HG03060 (cell line): ENCODE measurements around the gene UNCX.
"Not testable (repeated sequence)": the region's sequence is repeated elsewhere in the genome, so short reads cannot be mapped to it uniquely, and the experiment has no call there.

ENCODE experiments used
- ATAC-seq: cut with Tn5 transposase; IDR thresholded peaks from one replicate; pipeline ENCODE4 v1.9.1; 2021; ENCODE audit warnings: low read depth, moderate number of reproducible peaks; ENCODE audit not compliant: unreplicated experiment

Gene UNCX

DNA sequence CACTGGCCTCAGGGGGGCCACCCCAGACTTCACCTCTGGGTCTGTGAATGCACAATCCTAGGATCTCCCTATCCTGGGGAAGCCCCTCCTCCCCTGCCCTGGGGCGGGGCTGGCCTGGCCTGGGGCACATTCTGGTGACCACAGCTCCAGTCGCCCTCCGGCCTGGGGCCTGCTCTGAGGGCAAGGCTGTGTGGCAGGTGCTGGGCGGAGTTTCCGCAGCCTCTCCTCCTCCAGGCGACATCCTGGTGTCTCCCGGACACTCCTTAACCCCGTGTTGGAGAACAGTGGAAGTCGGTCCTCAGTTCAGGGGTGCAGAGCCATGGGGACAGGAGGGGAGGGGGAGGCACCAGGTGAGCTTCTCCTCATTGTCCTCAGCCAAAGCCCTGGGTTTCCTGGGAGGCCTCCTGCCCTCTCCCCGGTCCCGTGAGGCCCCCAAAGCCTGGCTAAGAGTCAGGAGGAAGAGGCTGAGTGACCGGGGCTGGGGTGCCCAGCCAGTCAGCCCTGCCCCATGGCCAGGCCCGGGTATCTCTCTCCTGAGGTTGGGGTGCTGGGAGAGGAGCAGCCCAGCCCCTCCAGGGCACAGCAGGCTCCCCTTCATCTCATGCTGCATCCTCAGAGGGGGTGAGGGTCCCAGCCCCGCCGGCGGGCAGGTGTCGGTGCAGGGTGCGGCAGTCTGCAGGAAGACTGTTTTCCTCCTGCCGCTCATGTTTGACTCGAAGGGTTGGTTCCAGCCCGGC, 22.6 kb downstream of the UNCX start:
- no peak for ATAC-seq

DNA sequence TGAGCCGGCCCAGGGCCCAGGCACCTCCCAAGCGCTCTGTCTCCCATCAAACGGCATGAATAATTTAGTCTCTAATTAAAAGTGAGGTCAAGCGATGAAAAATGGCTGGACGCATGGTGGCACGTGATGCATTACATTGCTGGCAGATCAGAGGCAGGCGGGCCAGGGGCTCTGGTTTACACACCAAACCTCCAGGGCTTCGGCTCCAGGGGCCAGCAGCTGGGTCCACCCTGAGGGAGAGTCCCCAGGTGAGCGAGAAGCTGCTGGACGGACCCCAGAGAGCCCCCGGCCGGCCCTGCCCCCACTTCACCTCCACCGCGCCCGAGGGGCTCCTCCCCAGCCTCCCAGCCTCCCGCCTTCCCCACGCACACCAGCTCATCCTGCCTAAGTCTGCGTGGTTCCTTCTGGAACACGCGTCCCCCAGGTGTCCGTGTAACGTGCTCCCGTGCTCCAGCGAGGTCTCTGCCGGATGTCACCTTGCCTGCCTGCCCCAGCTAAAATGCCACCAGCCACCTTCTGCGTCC, 23.2 kb downstream of the UNCX start:
- no peak for ATAC-seq

DNA sequence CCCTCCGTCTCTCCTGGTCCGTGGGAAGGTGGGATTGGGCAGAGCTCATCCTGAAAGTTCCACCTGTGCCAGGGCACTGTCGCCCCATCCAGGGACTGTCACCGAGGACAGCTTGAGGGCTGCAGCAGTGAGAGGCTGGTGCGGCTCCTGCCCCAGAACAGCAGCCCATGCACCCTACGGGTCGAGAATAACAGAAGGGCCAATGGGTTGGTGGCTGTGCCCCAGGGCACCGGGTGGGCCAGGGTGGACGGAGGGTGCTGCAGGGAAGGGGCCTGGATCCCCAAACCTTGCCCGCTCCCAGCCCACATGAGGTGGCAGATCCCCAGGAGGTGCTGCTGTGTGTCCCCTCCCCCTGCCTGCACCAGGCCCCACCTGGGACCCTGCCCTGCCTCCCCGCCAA, 23.9 kb downstream of the UNCX start:
- no peak for ATAC-seq

DNA sequence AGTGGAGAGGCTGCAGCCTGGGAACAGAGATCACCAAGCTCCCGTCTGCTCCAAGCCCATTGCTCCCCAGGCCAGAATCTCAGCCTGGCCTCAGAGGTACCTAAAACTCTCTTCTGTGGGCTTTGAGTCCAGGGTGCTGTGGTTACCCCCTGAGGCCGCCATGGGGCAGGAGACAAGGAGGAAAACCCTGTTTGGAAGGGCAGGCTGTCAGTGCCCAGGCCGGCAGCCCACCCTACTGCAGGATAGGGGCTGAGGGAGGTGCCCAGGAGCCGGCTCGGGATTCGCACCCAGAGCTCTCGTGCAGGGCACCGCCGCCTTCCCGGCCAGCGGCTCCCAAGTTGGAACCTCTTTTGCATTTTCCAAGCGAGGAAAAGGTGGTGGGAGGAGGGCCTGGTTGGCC, 24.5 kb downstream of the UNCX start:
- ATAC-seq, result no peak

DNA sequence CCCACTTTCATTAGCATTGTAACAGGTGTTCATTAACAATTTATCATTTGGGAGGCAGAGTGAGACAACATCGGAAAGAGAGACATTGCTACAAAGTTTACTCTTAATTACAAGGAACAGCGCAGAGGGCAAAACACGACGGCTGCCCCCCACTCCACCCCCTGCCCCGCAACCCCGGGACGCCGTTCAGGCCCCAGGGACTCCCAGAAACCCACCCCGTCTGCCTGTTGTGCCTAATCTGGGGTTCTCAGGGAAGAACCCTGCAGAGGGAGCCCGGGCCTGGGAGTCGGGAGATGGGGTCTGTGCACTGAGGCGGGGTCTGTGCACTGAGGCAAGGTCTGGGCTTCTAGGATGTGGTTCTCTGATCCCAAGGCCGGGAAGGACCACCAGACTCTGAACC, 25.2 kb downstream of the UNCX start:
- ATAC-seq, result no peak

DNA sequence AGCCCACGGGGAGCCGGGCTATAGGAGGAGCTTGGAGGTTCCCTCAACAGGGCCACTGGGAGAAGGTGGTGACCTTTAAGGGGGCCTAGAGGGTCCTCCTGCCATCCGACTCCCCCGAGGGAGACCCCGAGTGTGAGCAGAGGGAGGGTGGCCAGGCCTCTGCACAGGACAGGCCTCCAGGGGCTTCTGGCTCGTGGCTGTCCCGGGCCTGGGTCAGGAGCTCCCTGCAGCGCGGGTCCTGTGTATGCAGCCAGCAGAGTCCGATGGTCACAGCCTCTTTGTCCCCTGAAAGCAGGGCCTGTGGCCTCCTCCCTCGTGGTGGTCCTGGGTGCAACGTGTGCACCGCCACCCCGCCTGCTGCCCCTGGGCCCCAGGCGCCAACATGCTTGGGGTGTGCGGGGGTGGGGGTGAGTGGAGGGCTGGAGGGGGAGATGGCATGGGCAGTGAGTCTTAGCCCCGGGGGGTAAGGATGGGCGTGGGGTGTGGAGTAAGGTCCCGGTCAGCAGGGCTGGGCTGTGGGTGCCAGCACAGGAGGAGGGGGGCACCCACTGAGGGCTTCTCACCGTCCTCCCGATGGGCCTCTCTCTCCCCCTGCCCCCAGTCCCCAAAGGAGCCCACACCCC, 27.1 kb downstream of the UNCX start:
- no peak for ATAC-seq

DNA sequence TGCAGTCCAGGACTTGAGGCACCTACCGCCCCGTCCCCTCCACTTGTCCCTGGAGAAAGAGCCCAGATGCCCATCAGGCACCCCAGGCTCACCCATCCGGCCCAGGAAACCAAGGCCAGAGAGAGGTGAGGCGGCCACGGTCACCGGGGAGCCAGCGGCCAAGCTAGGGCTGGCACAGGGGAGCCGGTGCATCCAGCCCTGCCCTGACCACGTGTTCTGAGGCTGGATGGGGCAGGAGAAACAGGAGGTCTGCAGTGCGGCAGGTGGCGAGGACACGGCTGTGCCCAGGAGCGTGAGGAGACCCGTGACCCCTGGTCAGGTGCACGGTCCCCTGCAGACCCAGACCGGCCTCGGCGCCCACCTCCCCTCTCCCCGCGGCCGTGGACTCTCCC, 27.6 kb downstream of the UNCX start:
- ATAC-seq, result no peak

DNA sequence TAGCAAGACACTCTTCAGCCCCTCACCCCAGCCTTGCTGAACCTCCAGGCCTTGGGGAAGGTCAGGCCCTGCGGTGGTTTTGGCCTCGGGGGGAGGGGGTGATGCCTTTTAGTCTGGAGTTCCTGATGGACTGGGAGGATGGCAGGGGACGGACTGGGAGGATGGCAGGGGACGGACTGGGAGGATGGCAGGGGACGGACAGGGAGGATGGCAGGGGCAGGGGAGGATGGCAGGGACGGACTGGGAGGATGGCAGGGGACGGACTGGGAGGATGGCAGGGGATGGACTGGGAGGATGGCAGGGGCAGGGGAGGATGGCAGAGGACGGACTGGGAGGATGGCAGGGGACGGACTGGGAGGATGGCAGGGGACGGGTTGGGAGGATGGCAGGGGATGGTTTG, 28.4 kb downstream of the UNCX start:
- not testable (repeated sequence) for ATAC-seq

DNA sequence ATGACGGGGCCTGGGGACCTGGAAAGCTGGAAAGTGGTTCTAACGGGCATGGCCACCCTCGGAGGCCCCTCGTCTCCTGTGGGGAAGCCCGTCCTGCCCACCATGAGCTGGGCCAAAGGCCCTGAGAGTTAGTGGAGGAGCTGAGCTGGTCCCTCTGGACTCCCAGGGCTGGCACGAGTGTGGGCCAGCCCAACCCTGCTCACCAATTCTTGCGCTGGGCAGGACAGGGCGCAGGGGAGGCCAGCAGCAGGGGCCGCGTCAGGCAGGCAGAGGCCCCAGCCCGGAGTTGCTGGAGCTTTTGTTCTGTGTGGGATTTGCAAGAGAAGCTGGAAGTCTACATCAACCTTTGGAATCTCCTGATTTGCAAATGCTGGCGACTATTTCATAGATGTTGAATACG, 29.8 kb downstream of the UNCX start:
- ATAC-seq, result no peak

DNA sequence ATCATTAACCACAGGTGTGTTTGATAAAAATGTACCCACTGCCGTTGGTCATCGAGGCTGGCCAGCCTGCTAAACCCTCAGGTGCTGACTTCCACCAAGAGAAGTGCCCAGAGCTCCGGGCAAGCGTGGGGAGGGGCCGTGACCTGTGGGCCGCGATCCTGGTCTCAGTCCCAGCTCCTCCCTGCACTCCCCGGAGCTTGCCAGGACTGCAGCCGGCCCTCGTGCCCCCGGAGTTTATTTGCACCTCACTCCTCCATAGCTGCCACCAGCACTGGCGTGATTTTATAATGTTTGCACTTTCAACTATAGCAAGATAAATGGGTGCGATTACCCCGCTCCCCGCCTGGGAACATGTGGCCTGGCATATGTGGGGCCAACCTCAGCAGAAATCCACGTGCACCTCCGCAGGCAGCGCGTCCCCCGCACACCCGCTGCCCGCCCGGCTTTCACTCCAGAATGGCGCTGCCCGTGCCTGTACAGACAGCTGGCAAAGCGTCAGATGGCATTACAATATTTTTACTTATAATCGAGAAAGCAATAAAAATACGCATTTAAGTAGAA, 30.8 kb downstream of the UNCX start:
- no peak for ATAC-seq

DNA sequence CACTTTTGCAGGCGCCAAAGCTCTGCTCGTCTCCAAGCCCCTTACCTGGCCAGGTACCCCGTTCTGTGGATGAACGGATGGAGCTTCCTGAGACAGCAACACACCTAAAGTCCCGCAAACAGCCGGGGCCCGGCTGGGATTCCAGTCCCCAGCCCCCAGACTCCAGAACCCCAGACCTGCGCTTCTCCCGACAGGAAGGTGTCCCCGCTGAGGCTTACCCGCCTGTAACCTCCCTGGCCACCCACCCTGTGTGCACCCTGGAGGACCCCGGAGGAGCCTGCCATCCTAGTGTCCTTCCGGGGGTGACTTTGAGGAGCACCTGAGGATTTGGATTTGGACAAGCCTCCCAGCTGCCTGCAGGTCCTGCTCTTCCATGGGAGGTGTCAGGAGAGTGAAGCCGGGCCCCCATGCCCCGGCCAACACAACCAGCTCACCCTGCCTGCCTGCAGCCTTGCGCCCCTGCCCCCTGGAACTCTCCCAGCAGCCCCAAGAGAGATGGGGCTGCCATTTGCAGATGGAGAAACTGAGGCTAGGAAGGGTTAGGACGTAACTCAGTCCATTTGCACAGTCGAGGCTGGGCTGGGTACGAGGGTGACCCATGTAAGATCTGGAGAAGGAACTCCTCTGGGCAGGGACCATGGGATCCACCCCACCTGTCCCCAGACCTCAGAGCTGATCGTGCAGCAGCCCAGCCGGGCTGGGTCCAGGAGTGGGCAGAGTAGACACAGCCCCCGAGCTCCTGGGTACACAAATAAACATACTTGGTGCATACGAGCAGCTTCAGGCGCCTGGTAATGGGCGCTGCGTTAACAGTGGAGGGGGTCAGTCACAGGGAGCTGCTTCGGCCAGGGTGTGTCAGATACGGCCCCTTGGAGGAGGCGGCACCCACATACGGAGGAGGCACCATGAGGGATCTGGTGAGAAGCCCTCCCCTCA, 31.9 kb downstream of the UNCX start:
- no peak for ATAC-seq

DNA sequence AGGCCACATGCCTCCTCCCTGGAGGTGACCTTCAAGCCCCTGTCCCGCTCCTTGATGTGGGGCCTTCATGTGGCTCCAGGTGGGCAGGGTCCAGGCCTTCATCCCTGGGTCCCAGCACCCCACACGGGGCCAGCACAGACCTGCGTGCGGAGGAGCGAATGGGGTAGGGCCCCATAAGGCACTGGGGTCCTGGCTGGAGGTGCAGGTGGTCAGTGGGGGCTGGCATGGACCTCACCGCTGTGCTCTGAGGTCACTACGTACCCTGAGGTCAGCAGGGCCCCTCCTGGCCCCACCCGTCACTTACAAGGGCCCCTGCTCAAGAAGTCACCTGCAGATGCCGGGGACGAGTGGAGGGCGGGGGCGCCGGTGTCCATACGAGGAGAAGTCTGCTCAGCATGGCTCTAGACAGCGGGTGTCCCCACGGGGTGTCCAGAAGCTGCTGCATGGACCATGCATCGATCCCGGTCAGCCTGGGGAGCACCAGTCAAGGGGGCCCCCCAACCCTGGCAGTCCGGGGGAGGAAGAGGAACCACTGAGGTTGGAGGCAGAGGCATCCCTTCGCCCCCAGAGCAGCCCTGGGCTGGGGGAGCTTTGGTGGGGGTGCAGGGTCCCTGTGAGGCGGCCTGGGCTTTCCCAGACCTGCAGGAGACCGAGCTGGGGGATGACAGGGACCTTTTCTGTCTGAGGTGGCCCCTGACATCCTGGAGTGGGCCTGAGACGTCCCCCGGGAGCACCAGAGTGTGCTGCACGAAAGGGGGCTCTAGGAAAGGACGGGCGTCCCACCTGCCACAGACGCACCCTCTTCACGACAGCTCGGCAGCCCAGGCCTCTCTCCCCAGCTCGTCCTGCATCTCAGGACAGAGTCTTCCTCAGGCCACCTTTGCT, 34.6 kb downstream of the UNCX start:
- ATAC-seq, result no peak

DNA sequence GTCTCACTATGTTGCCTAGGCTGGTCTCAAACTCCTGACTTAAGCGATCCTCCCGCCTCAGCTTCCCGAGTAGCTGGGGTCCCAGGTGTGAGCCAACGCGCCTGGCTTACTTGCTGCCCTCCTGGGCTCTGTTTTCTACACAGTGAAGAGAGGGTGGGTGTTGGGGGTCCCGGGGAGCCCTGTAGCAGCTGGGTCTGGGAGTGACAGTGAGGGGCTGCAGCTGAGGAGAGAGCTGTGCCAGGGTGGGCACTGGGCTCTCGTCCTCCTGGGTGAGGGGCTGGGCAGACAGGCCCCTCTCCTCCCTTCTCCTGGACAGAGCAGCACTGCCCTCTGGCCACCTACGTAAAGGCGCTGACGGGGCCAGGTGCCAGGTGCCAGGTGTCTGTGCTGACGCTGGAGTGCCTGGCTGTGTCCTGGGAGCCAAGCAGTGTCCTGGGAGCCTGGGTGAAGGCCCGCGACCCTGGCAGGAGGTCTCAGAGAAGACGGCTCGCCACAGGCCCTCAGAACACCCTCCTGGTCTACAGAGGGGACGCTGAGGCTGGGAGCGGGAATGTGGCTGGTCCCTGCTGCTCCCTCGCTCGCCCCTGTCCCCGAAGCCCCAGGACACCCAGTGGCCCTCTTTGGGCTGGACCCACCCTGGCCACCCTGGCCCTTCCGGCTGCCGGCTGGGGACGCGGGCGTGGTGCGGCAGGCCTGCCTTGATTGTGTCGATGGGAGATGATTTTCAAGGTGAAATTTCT, 35.6 kb downstream of the UNCX start:
- no peak for ATAC-seq

DNA sequence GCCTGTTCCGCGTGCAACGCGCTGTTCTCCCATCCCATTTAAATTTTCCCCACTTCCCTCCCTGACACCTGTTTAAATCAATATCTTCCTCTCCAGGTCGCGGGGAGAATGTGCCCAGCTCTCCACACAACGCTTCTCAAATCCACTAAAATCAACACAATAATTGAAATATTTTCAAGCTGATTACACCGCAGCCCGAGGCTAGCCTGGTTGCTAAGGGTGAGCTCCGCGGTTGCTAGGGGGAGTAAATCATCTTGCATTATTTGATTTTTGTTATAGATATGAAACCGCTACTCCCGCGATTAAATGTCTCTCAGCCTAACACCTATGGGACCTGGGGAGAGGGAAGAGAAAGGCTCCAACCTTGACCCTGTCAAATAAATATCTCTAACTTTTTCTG, 36.2 kb downstream of the UNCX start:
- ATAC-seq, result no peak

DNA sequence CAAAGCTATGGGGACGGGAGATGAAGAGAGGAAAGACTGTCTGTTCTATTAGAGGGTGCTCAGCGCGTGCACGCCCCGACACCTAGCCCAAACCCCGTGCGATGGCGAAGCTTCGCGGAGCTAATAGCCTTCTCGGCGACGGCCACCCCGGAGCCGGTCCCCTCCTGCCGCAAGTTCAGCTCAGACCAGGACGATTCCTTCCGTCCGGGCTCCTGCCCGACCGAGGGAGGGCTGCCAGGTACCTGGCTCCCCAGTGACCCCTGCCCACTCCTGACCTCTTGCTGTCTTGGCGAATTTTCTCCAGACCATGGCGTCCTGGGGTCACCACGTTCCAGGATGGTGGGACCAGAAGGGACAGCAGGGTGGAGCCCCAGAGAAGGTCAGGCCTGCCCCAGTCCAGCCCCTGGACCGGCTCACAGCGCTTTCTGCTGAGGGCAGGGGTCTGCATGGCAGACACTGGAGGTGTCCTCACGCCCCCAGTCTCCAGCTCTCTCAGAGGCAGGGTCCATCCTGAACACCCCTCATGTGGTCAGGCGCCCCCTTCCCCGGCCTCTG, 36.7 kb downstream of the UNCX start:
- no peak for ATAC-seq

DNA sequence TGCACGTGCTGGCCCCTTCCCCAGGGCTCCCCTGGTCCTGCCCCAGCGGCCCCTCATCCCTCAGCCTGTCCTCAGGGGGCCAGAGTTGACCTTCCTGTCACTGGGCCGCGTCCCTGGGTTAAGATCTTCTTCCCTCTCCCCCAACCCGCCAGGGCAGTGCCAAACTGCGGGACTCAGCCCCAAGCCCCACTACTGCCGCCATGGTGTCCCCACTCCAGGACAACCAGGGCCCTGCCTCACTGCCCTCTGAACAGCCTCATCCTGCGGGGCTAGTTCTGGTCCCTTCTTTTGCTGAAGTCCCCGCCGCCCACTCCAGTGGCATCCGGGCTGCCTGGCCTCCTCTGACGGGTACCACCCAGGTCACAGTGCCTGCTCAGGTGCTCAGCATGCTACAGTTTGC, 37.5 kb downstream of the UNCX start:
- ATAC-seq, result no peak

DNA sequence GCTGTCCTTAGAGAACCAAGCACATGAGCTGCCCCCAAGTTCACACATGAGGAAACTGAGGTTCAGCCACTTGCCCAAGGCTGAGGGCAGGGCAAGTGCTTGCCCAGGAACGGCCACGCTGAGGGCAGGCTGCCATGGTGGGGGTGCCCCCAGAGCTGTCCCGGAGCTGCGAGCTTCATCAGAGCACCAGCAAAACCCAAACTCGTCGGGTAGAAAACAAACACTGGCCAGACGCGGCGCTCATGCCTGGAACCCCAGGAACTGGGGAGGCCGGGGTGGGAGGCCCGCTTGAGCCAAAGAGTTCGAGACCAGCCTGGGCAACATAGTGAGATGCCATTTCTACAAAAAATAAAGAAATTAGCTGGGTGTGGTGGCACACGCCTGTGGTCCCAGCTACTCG, 38.4 kb downstream of the UNCX start:
- ATAC-seq, result no peak

DNA sequence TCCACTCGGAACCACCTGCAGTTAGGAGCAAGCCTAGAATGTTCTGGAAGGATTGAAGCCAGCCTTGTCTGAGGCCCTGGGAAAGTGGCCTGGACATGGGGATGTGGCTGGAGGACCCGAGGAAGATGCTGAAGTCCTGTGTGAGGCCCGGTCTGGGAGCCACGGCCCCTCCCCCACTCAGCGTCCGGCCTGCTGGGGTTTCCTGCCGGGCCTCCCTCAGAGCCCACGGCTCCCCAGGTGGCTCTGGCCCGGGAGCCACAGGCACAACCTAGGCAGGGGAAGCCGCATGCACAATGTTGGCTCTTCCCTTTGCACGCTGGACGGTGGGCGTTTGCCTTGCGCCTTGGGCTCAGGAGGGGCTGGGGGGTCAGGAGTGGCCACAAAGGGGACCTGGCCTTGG, 39.0 kb downstream of the UNCX start:
- ATAC-seq, result no peak

DNA sequence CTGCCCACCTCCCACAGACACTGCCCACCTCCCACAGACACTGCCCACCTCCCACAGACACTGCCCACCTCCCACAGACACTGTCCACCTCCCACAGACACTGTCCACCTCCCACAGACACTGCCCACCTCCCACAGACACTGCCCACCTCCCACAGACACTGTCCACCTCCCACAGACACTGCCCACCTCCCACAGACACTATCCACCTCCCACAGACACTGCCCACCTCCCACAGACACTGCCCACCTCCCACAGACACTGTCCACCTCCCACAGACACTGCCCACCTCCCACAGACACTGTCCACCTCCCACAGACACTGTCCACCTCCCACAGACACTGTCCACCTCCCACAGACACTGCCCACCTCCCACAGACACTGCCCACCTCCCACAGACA, 39.5 kb downstream of the UNCX start:
- ATAC-seq, result not testable (repeated sequence)
